HEK293 (cell line): Measurements from ENCODE around the gene CS.
"Not testable (repeated sequence)": the region's sequence is repeated elsewhere in the genome, so short reads cannot be mapped to it uniquely, and the experiment has no call there.

Experiments used
- CTCF ChIA-PET: fragments of 350-600 bp; formaldehyde crosslinking; extraction: SDS; loops from one replicate; lab custom pipeline; 2021; ENCODE audit warnings: antibody characterized with exemption; lab: Yijun Ruan, JAX
- POLR2A ChIA-PET: fragments of 300-600 bp; formaldehyde crosslinking; extraction: SDS; loops from one replicate; lab custom pipeline; 2020; ENCODE audit warnings: antibody characterized with exemption, inconsistent platforms; lab: Yijun Ruan, JAX
- H3K27ac ChIP-seq: fragments of 200-500 bp; sonication (Bioruptor generic); 2 replicates; pipeline ENCODE4 v1.5.1; 2014; ENCODE audit warnings: low read depth, low read length, control low read depth, inconsistent platforms; ENCODE audit errors: extremely low read depth
- H3K36me3 ChIP-seq, 2 experiments: fragments of 200-500 bp in 1 of 2; sonication (Bioruptor generic) in 1 of 2; 1 replicate in 1 of 2; 2 replicates in 1 of 2; pipeline ENCODE4 v1.5.1; 2014 to 2017; ENCODE audit warnings: inconsistent platforms in 2 of 2, low read length in 2 of 2; ENCODE audit not compliant: control insufficient read depth in 2 of 2, insufficient read depth in 1 of 2
- H3K4me1 ChIP-seq: fragments of 200-500 bp; sonication (Bioruptor generic); 2 replicates; pipeline ENCODE4 v1.5.1; 2014; ENCODE audit warnings: mild to moderate bottlenecking, low read length, inconsistent platforms; ENCODE audit not compliant: control insufficient read depth, insufficient read depth
- H3K4me3 ChIP-seq: 2 replicates; pipeline ENCODE4 v1.5.1; 2011; ENCODE audit warnings: low read depth, mild to moderate bottlenecking, control low read depth, low read length, moderate library complexity
- H3K9me3 ChIP-seq: fragments of 200-500 bp; sonication (Bioruptor generic); 2 replicates; pipeline ENCODE4 v1.5.1; 2014; ENCODE audit warnings: low read depth, low read length, inconsistent platforms; ENCODE audit not compliant: control insufficient read depth, insufficient read depth
- GFI1B ChIP-seq: fragments of 450-650 bp; formaldehyde crosslinking; IDR thresholded peaks from 2 replicates; pipeline ENCODE4 v1.5.1; 2016; ENCODE audit warnings: missing biosample characterization, missing genetic modification characterization
- GLI2 ChIP-seq: fragments of 450-650 bp; formaldehyde crosslinking; IDR thresholded peaks from 2 replicates; pipeline ENCODE4; 2017; ENCODE audit warnings: missing biosample characterization, missing genetic modification characterization, low read depth, borderline replicate concordance
- KLF10 ChIP-seq: fragments of 450-650 bp; IDR thresholded peaks from 2 replicates; pipeline ENCODE4 v1.5.1; 2018; ENCODE audit warnings: missing biosample characterization, mild to moderate bottlenecking, missing genetic modification characterization
- RBAK ChIP-seq: fragments of 450-650 bp; formaldehyde crosslinking; IDR thresholded peaks from 2 replicates; pipeline ENCODE4 v1.5.1; 2016; ENCODE audit warnings: missing biosample characterization, missing genetic modification characterization
- ZBTB11 ChIP-seq: fragments of 450-650 bp; formaldehyde crosslinking; conservative IDR thresholded peaks from 2 replicates; pipeline ENCODE4 v1.5.1; 2016; ENCODE audit warnings: low read depth, missing biosample characterization, missing genetic modification characterization
- ZBTB21 ChIP-seq: fragments of 450-650 bp; formaldehyde crosslinking; IDR thresholded peaks from 2 replicates; pipeline ENCODE4 v1.5.1; 2017; ENCODE audit warnings: missing biosample characterization, missing genetic modification characterization
- ZNF19 ChIP-seq: fragments of 450-650 bp; formaldehyde crosslinking; IDR thresholded peaks from 2 replicates; pipeline ENCODE4; 2016; ENCODE audit warnings: missing biosample characterization, missing genetic modification characterization, low read depth
- ZNF202 ChIP-seq: fragments of 450-650 bp; formaldehyde crosslinking; IDR thresholded peaks from 2 replicates; pipeline ENCODE4 v1.5.1; 2016; ENCODE audit warnings: missing biosample characterization, missing genetic modification characterization, borderline replicate concordance
- ZNF266 ChIP-seq: fragments of 450-650 bp; formaldehyde crosslinking; IDR thresholded peaks from 2 replicates; pipeline ENCODE4 v1.5.1; 2016; ENCODE audit warnings: missing biosample characterization, missing genetic modification characterization, low read depth
- ZNF354C ChIP-seq: fragments of 450-650 bp; formaldehyde crosslinking; IDR thresholded peaks from 2 replicates; pipeline ENCODE4 v1.5.1; 2016; ENCODE audit warnings: missing biosample characterization, missing genetic modification characterization, low read depth, borderline replicate concordance
- ZNF394 ChIP-seq: fragments of 450-650 bp; formaldehyde crosslinking; IDR thresholded peaks from 2 replicates; pipeline ENCODE4 v1.5.1; 2016; ENCODE audit warnings: missing biosample characterization, missing genetic modification characterization, mild to moderate bottlenecking, moderate library complexity, borderline replicate concordance
- ZNF433 ChIP-seq: fragments of 450-650 bp; formaldehyde crosslinking; IDR thresholded peaks from 2 replicates; pipeline ENCODE4 v1.5.1; 2016; ENCODE audit warnings: missing biosample characterization, missing genetic modification characterization, low read depth
- ZNF48 ChIP-seq: fragments of 450-650 bp; formaldehyde crosslinking; IDR thresholded peaks from 2 replicates; pipeline ENCODE4 v1.5.1; 2016; ENCODE audit warnings: missing biosample characterization, missing genetic modification characterization
- ZNF501 ChIP-seq: fragments of 450-650 bp; formaldehyde crosslinking; IDR thresholded peaks from 2 replicates; pipeline ENCODE4 v1.5.1; 2016; ENCODE audit warnings: missing biosample characterization, missing genetic modification characterization
- ZNF510 ChIP-seq: fragments of 450-650 bp; formaldehyde crosslinking; IDR thresholded peaks from 2 replicates; pipeline ENCODE4 v1.5.1; 2018; ENCODE audit warnings: mild to moderate bottlenecking, missing genetic modification characterization, missing biosample characterization; ENCODE audit not compliant: insufficient replicate concordance
- ZNF514 ChIP-seq: fragments of 450-650 bp; formaldehyde crosslinking; IDR thresholded peaks from 2 replicates; pipeline ENCODE4 v1.5.1; 2016; ENCODE audit warnings: missing biosample characterization, missing genetic modification characterization
- ZNF518A ChIP-seq: fragments of 450-650 bp; formaldehyde crosslinking; conservative IDR thresholded peaks from 2 replicates; pipeline ENCODE4 v1.5.1; 2016; ENCODE audit warnings: low read depth, missing biosample characterization, missing genetic modification characterization
- ZNF558 ChIP-seq: fragments of 450-650 bp; formaldehyde crosslinking; IDR thresholded peaks from 2 replicates; pipeline ENCODE4 v1.5.1; 2016; ENCODE audit warnings: missing biosample characterization, missing genetic modification characterization
- ZNF623 ChIP-seq: fragments of 450-650 bp; formaldehyde crosslinking; IDR thresholded peaks from 2 replicates; pipeline ENCODE4 v1.5.1; 2016; ENCODE audit warnings: missing biosample characterization, missing genetic modification characterization
- ZNF670 ChIP-seq: fragments of 450-650 bp; formaldehyde crosslinking; IDR thresholded peaks from 2 replicates; pipeline ENCODE4 v1.5.1; 2016; ENCODE audit warnings: missing biosample characterization, missing genetic modification characterization, low read depth
- ZNF701 ChIP-seq: fragments of 450-650 bp; formaldehyde crosslinking; IDR thresholded peaks from 2 replicates; pipeline ENCODE4 v1.5.1; 2016; ENCODE audit warnings: missing biosample characterization, missing genetic modification characterization
- ZNF791 ChIP-seq: fragments of 450-650 bp; formaldehyde crosslinking; IDR thresholded peaks from 2 replicates; pipeline ENCODE4 v1.5.1; 2016; ENCODE audit warnings: missing biosample characterization, missing genetic modification characterization
- TF ChIP-seq, protein P1 (sequence below): fragments of 450-650 bp; formaldehyde crosslinking; IDR thresholded peaks from 2 replicates; pipeline ENCODE4 v1.5.1; 2017; ENCODE audit warnings: missing biosample characterization, missing genetic modification characterization

The CS gene

DNA sequence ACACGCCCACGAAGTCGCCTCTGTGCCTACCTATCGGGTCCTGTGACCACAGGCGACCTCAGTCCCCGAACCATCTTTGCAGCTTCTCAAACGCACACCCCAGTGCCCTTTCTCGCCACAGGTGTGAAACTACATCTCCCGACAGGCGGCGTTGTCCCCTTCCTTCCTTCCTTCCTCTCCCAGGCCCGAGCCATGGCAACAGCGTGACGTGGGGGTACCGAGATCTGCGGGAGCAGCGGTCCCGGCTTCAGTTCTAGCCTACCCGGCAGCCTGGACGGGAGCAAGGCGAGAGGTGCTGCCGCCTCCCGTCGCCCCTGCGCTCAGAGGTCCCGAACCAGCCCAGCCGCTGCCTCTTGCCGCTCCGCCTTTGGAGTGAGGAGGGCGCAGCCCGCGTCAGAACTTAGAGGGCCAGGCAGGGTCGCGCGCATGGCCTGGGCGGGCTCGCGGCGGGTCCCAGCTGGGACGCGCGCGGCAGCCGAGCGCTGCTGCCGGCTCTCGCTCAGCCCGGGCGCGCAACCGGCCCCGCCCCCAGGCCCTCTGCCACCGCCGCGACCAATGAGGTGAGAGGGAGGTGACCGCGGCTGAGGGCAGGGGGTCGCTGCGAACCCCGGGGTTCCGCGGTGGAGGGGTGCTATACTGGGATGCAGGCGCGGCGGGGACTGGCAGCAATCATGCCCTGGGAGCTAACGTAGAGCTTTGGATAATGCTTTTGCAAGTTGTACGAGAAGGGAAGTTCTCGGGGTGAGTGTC, 33.3 kb downstream of the CS start, which contains the start of gene COQ10A (continued):
- peak; percentile 41; the same call in 1 of the 2 replicates for TF ChIP-seq KLF10
- TF ChIP-seq, protein P1, sequence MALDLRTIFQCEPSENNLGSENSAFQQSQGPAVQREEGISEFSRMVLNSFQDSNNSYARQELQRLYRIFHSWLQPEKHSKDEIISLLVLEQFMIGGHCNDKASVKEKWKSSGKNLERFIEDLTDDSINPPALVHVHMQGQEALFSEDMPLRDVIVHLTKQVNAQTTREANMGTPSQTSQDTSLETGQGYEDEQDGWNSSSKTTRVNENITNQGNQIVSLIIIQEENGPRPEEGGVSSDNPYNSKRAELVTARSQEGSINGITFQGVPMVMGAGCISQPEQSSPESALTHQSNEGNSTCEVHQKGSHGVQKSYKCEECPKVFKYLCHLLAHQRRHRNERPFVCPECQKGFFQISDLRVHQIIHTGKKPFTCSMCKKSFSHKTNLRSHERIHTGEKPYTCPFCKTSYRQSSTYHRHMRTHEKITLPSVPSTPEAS (tag by site-specific recombination): no peak
- TF ChIP-seq ZNF48 (tag by site-specific recombination): no peak
- TF ChIP-seq ZNF670 (tag by site-specific recombination): no peak
- TF ChIP-seq ZNF701 (tag by site-specific recombination): no peak

DNA sequence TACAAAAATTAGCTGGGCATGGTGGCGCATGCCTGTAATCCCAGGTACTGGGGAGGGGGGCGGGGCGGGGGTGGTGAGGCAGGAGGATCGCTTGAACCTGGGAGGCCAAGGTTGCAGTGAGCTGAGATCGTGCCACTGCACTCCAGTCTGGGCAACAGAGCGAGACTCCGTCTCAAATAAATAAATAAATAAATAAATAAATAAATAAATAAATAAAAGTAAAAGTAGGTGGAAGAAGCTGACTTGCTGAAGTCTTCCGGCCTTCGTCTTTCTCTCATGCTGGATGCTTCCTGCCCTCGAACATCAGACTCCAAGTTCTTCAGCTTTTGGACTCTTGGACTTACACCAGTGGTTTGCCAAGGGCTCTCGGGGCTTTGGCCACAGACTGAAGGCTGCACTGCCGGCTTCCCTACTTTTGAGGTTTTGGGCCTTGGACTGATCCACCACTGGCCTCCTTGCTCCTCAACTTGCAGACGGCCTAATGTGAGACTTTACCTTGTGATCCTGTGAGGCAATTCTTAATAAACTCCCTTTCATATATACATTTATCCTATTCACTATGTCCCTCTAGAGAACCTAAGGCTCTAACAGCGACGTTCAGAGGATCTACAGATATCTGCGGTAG, 34.0 kb downstream of the CS start:
- H3K4me1 ChIP-seq, H3K9me3 ChIP-seq: not testable (repeated sequence)
- ChIA-PET POLR2A (interaction anchor here (0.6 to 2.9 kb wide), 10 partner anchors 9 to 370 kb away, joined by 3 to 26 read pairs (median 4); partner anchors contain the start of genes ANKRD52, RNF41, SMARCC2 and ZC3H10), CTCF (interaction anchor here (0.7 to 1.7 kb wide), 12 partner anchors 8 to 200 kb away, joined by 3 to 6 read pairs (median 4); partner anchors contain the start of gene ANKRD52)
- peak overlapping the region; percentile 62; the same call in 1 of the 2 replicates for H3K27ac ChIP-seq
- H3K4me3 ChIP-seq: peak overlapping the region; percentile 65
- H3K36me3 ChIP-seq: peaks cover 5 to 25% of the 10 kb centered on the region in 2 experiments; a peak in 2 of 3 replicates
- TF ChIP-seq ZNF558 (tag by site-specific recombination) (peak; percentile 62; the same call in 1 of the 2 replicates), ZNF394 (peak; percentile 96), ZNF202 (tag by site-specific recombination) (peak; percentile 76; the same call in 1 of the 2 replicates), ZNF354C (0 out of 2 replicates have a peak, but pooled peaks have one; percentile 63), ZNF518A (peak; percentile 93), RBAK (0 out of 2 replicates have a peak, but pooled peaks have one; percentile 63), GLI2 (tag by site-specific recombination) (peak; percentile 65; the same call in 1 of the 2 replicates), GFI1B (peak; percentile 68; the same call in 1 of the 2 replicates), ZNF433 (tag by site-specific recombination) (peak; percentile 85), ZBTB21 (tag by site-specific recombination) (peak; percentile 45; the same call in 1 of the 2 replicates), ZNF791 (tag by site-specific recombination) (peak; percentile 70; the same call in 1 of the 2 replicates), ZNF510 (peak; percentile 79), ZNF514 (tag by site-specific recombination) (0 out of 2 replicates have a peak, but pooled peaks have one; percentile 50), ZNF623 (peak; percentile 83), ZBTB11 (tag by site-specific recombination) (peak; percentile 79), ZNF266 (tag by site-specific recombination) (peak; percentile 82), ZNF501 (tag by site-specific recombination) (0 out of 2 replicates have a peak, but pooled peaks have one; percentile 11), ZNF19 (tag by site-specific recombination) (peak; percentile 86; the same call in 1 of the 2 replicates)
